SH-SY5Y (cell line): ENCODE data around the gene TENM4.

Experiments
- GATA2 ChIP-seq: IDR thresholded peaks from 2 replicates; pipeline ENCODE4 v1.6.1; 2011; ENCODE audit warnings: mild to moderate bottlenecking, low read depth, low read length
- GATA3 ChIP-seq: IDR thresholded peaks from 2 replicates; pipeline ENCODE4 v1.6.1; 2011; ENCODE audit warnings: low read depth, mild to moderate bottlenecking, low read length, moderate library complexity

- TF ChIP-seq GATA2: no peak
- TF ChIP-seq GATA3: no peak
Observed at GRCh38 chr11:78806214-78807004, 634.4 kb downstream of the TENM4 start.
